ENCODE results near the gene MYO1F.

GRCh38 chr19:8577247-8577646 lies at the start of gene MYO1F:
- TF ChIP-seq CTCF (IDR thresholded peaks at IDR 0.05) (no peak), POLR2A (IDR thresholded peaks at IDR 0.05) (no peak)
